Heart right ventricle (tissue), 16 donors: ENCODE measurements around the gene MACROH2A1. TPM values are rescaled to one million over a fixed set of nuclear protein-coding genes. Genes with fewer than 3 reads are reported as not detected.

Experiments
- ATAC-seq, 8 donors: fragments of 200-7000 bp; cut with Tn5 transposase; one replicate each; pipeline ENCODE4 v1.9.1; 2020; ENCODE audit warnings: mild to moderate bottlenecking in 8 of 8, moderate library complexity in 8 of 8, moderate number of reproducible peaks in 1 of 8
- DNase-seq, 2 donors: peaks; one replicate each; pipeline ENCODE4 v3.0.0-alpha.2; 2020
- H3K27ac ChIP-seq, 10 donors: fragments of 200-600 bp; sonication (generic) in 2 of 10; one replicate each; pipeline versions ENCODE4 v1.5.0 to v1.8.0; 2020 to 2022; ENCODE audit warnings: mild to moderate bottlenecking in 3 of 10
- H3K27me3 ChIP-seq, 7 donors: fragments of 200-600 bp; one replicate each; pipeline ENCODE4 v1.8.0; 2021 to 2022; ENCODE audit warnings: mild to moderate bottlenecking in 2 of 7
- H3K36me3 ChIP-seq, 9 donors: fragments of 200-600 bp; sonication (generic) in 1 of 9; one replicate each; pipeline versions ENCODE4 v1.5.0 to v1.8.0; 2020 to 2022; ENCODE audit warnings: mild to moderate bottlenecking in 2 of 9
- H3K4me1 ChIP-seq, 9 donors: fragments of 200-600 bp; sonication (generic) in 1 of 9; one replicate each; pipeline versions ENCODE4 v1.5.0 to v1.8.0; 2020 to 2022; ENCODE audit warnings: mild to moderate bottlenecking in 4 of 9
- H3K4me3 ChIP-seq, 10 donors: fragments of 200-600 bp; sonication (generic) in 2 of 10; one replicate each; pipeline versions ENCODE4 v1.5.0 to v1.8.0; 2020 to 2022; ENCODE audit warnings: mild to moderate bottlenecking in 7 of 10, moderate library complexity in 2 of 10
- H3K9me3 ChIP-seq, 11 donors: fragments of 200-600 bp in 10 of 11; sonication (generic) in 2 of 11; one replicate each; pipeline versions ENCODE4 v1.5.0 to v1.8.0; 2013 to 2022; ENCODE audit warnings: mild to moderate bottlenecking in 2 of 11, control low read depth in 1 of 11, moderate library complexity in 1 of 11
- CTCF ChIP-seq, 9 donors: fragments of 200-600 bp; sonication (generic) in 2 of 9; IDR thresholded peaks; one replicate each; pipeline versions ENCODE4 v1.5.0 to v1.8.0; 2021 to 2022; ENCODE audit warnings: antibody characterized with exemption in 9 of 9, mild to moderate bottlenecking in 5 of 9, moderate library complexity in 1 of 9
- WGBS, 2 donors: extraction: QIAGEN DNeasy Blood & Tissue Kit; methylation state at CpG; one replicate each; pipeline ENCODE4 v1.1.7; 2013; ENCODE audit warnings: inconsistent platforms in 1 of 2; 5-methylcytosine and 5-hydroxymethylcytosine counted together
- intact Hi-C, 10 donors: fragments of 100-400 bp; cut with DNase I; formaldehyde crosslinking; loops; one replicate each; pipeline versions ENCODE4 v1.11.1 to v1.14.2; 2022
- polyA plus RNA-seq, 2 donors: library from polyadenylated mRNA; stranded (reverse); fragments of 200-250 nt; gene quantifications; one replicate each; pipeline ENCODE4 v1.2.3, GENCODE V29; 2013
- total RNA-seq, 10 donors: library from RNA; stranded (reverse); fragmentation: NEBNext Ultra II Directional in 3 of 10; extraction: Animal tissue kit (Norgen Biotek cat#: 25700) in 3 of 10; gene quantifications; one replicate each; pipeline versions ENCODE4 v1.2.1 to v1.2.4, GENCODE V29; 2021 to 2023
- donor health status: Arrhythmogenic right ventricular cardiomyopathy.
- donor health status: ischemic (EF 13 %, LVEDD 7.1; RV severe dilation, severe dysfunction).
- donor health status: healthy with polysubstance abuse.
- donor health status: DM: no; HTN: yes; CAD: no.
- donor health status: DM: no; HTN: no; CAD: no.
- donor health status: ischemic (EF 25% LVEDD 6.9; RV normal size, moderate dysfunction).
- donor health status: ischemic (EF 25% LVEDD 5.7; RV mildly dilated, moderate dysfunction).
- donor health status: healthy.
- donor health status: DM: yes; HTN: yes; CAD: no.
- donor health status: Ischemic cardiomyopathy.
- donor health status: ischemic (EF 35%, LVEDD 5.7; RV mildly dilated, moderate dysfunction).
- donor health status: nonischemic (EF 11% LVEDD 7.7; RV severe dilation, severe dysfunction).
- donor health status: DM: yes; HTN: yes; CAD: no.
- donor health status: PGD.
- donor health status: ischemic (EF 29% LVEDD 5.4; RV normal size, mild dysfunction).
- donor health status: nonischemic (EF 23%, LVEDD 6.1; RV moderate dilation, normal function).

The MACROH2A1 gene
- total and polyA plus RNA-seq, 12 donors: 80.0 to 152 (median 101) TPM

GRCh38 chr5:135349886-135350285, 49.1 kb downstream of the MACROH2A1 start:
- no peak for TF ChIP-seq CTCF (IDR thresholded peaks at IDR 0.05)
- no peak for ATAC-seq
- intact Hi-C loops: no loop called here

DNA sequence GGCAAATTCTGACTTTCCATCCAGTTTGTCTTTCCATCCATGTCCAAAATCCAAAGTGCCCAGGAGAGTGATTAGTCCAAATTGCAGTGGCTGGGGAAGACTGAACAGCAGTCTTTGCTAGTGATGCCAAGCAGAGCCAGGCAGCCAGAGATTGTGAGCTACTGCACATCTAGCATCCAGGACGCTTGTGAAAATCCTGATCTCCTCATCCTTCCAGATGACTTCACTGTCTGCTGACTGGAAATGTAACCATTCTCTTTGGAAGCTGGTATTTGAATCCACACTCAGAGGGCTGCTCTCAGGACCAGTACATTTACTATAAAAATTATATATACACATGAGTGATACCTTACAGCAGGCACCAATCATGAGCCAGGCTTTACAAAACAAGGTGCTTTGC, 49.6 kb downstream of the MACROH2A1 start:
- Histone ChIP-seq H3K4me3 (no peak overlapping the region), H3K27ac (no peak overlapping the region), H3K27me3 (no peaks in the 10 kb centered on the region), H3K9me3 (no peaks in the 10 kb centered on the region), H3K36me3 (peaks cover 0 to 99% (median 11%) of the 10 kb centered on the region in 9 donors), H3K4me1 (peaks cover 0 to 18% (median 13%) of the 10 kb centered on the region in 9 donors)
- WGBS, 2 donors: 87 to 96% methylated on average over 1 of the region's 1 CpG
- DNase-seq (no peak), ATAC-seq (no peak)
- intact Hi-C loops: no loop called here
- no peak for TF ChIP-seq CTCF (IDR thresholded peaks at IDR 0.05)

More at GRCh38 chr5:135349886-135350285, 49.1 kb downstream of the MACROH2A1 start:
- Histone ChIP-seq H3K36me3 (peaks cover 0 to 99% (median 7%) of the 10 kb centered on the region in 9 donors), H3K4me1 (peaks cover 0 to 23% (median 18%) of the 10 kb centered on the region in 9 donors), H3K4me3 (no peak overlapping the region), H3K27me3 (no peaks in the 10 kb centered on the region), H3K27ac (no peak overlapping the region), H3K9me3 (no peaks in the 10 kb centered on the region)
- DNase-seq: no peak

GRCh38 chr5:135348918-135349317, 50.1 kb downstream of the MACROH2A1 start:
- no peaks in the 10 kb centered on the region for H3K27me3 ChIP-seq
- no peak for TF ChIP-seq CTCF (IDR thresholded peaks at IDR 0.05)
- intact Hi-C loops: no loop called here
- H3K36me3 ChIP-seq: peaks cover 0 to 99% (median 13%) of the 10 kb centered on the region in 9 donors
- DNase-seq: no peak
- H3K4me3 ChIP-seq: no peak overlapping the region
- ATAC-seq: no peak
- no peaks in the 10 kb centered on the region for H3K9me3 ChIP-seq
- peaks cover 0 to 13% (median 8%) of the 10 kb centered on the region in 9 donors for H3K4me1 ChIP-seq
- no peak overlapping the region for H3K27ac ChIP-seq
- WGBS, 2 donors: 68 to 85% methylated on average over 1 of the region's 1 CpG

DNA sequence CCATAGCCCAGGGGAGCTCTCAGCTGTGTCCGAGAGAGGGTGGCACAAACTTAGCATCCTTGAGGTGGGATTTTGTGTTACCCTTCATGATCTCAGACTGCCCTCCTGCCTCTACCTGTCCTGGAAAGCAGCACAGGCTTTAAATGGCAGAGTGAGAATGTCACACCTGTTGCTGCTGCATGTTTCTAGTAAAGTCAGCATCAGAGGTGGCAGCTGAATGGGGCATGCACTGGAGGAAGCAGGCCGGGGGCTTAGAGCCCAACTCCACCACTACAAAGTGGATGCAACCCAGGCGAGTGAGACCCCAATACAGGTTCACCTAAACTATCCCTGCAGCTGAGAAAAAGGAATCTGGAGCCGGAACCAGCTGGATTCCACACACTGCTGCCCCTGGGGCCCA, 51.6 kb downstream of the MACROH2A1 start:
- DNase-seq: no peak
- Histone ChIP-seq H3K4me1 (peaks cover 0 to 6% (median 0%) of the 10 kb centered on the region in 9 donors), H3K4me3 (no peak overlapping the region), H3K9me3 (no peaks in the 10 kb centered on the region), H3K36me3 (peaks cover 0 to 99% (median 26%) of the 10 kb centered on the region in 9 donors), H3K27ac (no peak overlapping the region), H3K27me3 (no peaks in the 10 kb centered on the region)
- no peak for ATAC-seq
- intact Hi-C loops: no loop called here
- no peak for TF ChIP-seq CTCF (IDR thresholded peaks at IDR 0.05)
- 92 to 96% methylated on average over 4 of the region's 4 CpGs for WGBS, 2 donors
